Ovary (tissue), 9 donors: ENCODE results near the gene NEDD9. TPM values are rescaled to one million over a fixed set of nuclear protein-coding genes. Genes with fewer than 3 reads are reported as not detected.

Experiments used
- DNase-seq, 5 donors: peaks; one replicate each; pipeline ENCODE4 v3.0.0-alpha.2; 2019 to 2020
- H3K27ac ChIP-seq, 2 donors: fragments of 200-600 bp; one replicate each; pipeline versions ENCODE4 v1.5.1 to v1.8.0; 2019 to 2022
- H3K27me3 ChIP-seq: fragments of 200-600 bp; one replicate; pipeline ENCODE4 v1.8.0; 2022
- H3K36me3 ChIP-seq: fragments of 200-600 bp; sonication (generic); one replicate; pipeline ENCODE4 v1.5.1; 2019
- H3K4me1 ChIP-seq: one replicate; pipeline ENCODE4 v1.8.1; 2013; ENCODE audit warnings: mild to moderate bottlenecking, moderate library complexity; ENCODE audit not compliant: insufficient read depth
- H3K4me3 ChIP-seq: fragments of 200-600 bp; sonication (generic); one replicate; pipeline ENCODE4 v1.5.1; 2017
- H3K9me3 ChIP-seq, 2 donors: fragments of 200-600 bp in 1 of 2; sonication (generic) in 1 of 2; one replicate each; pipeline versions ENCODE4 v1.5.1 to v1.8.1; 2013 to 2019; ENCODE audit warnings: mild to moderate bottlenecking in 1 of 2, moderate library complexity in 1 of 2
- EP300 ChIP-seq: sonication (generic); formaldehyde crosslinking; IDR thresholded peaks from one replicate; pipeline ENCODE4 v1.6.1; 2017; ENCODE audit warnings: antibody characterized with exemption
- POLR2A ChIP-seq: fragments of 450-650 bp; IDR thresholded peaks from one replicate; pipeline ENCODE4 v1.6.1; 2017; ENCODE audit warnings: antibody characterized with exemption, mild to moderate bottlenecking, moderate library complexity
- WGBS, 3 donors: extraction: QIAGEN DNeasy Blood & Tissue Kit in 1 of 3; methylation state at CpG; one replicate each; pipeline versions ENCODE4 v1.1.5 to v1.1.7; 2013 to 2017; 5-methylcytosine and 5-hydroxymethylcytosine counted together
- intact Hi-C, 4 donors: fragments of 100-400 bp; cut with DNase I; formaldehyde crosslinking; loops; one replicate each; pipeline versions ENCODE4 v1.11.0 to v1.15.1; 2022 to 2023
- polyA plus RNA-seq, 2 donors: library from polyadenylated mRNA; stranded (reverse); fragments of 200-250 nt in 1 of 2; fragments of 350-450 nt in 1 of 2; fragmentation: Illumina TruSeq in 1 of 2; extraction: RNeasy Lipid Tissue Mini Kit (QIAGEN cat#74804) in 1 of 2; gene quantifications; one replicate each; pipeline ENCODE4 v1.2.3, GENCODE V29; 2013 to 2014
- total RNA-seq, 7 donors: library from RNA; depleted of rRNA in 2 of 7; stranded (reverse); fragments of >200 nt in 2 of 7; fragmentation: NEBNext Ultra II Directional in 3 of 7; extraction: Animal tissue kit (Norgen Biotek cat#: 25700) in 3 of 7; gene quantifications; one replicate each; pipeline versions ENCODE4 v1.1.0 to v1.2.4, GENCODE V29; 2016 to 2023
- TF ChIP-seq, protein P1 (sequence below), 3 donors: fragments of 450-650 bp in 2 of 3; fragments of 200-600 bp in 1 of 3; IDR thresholded peaks; one replicate each; pipeline versions ENCODE4 v1.5.1 to v1.8.0; 2016 to 2022; ENCODE audit warnings: antibody characterized with exemption in 3 of 3, mild to moderate bottlenecking in 1 of 3
- donor health status: DM: no; HTN: no; CAD: no; lungs with moderate emphysema.
- donor health status: DM: no; HTN: no; CAD: no.
- donor health status: Bipolar disorder and iron deficiency.
- donor health status: DM: yes; HTN: yes; CAD: no.
- donor health status: DM: no; HTN: no; CAD: no.
- donor health status: DM: yes; HTN: yes; CAD: no.

Gene NEDD9
- total and polyA plus RNA-seq, 9 donors = 5.0 to 49.4 (median 13.7) TPM

DNA sequence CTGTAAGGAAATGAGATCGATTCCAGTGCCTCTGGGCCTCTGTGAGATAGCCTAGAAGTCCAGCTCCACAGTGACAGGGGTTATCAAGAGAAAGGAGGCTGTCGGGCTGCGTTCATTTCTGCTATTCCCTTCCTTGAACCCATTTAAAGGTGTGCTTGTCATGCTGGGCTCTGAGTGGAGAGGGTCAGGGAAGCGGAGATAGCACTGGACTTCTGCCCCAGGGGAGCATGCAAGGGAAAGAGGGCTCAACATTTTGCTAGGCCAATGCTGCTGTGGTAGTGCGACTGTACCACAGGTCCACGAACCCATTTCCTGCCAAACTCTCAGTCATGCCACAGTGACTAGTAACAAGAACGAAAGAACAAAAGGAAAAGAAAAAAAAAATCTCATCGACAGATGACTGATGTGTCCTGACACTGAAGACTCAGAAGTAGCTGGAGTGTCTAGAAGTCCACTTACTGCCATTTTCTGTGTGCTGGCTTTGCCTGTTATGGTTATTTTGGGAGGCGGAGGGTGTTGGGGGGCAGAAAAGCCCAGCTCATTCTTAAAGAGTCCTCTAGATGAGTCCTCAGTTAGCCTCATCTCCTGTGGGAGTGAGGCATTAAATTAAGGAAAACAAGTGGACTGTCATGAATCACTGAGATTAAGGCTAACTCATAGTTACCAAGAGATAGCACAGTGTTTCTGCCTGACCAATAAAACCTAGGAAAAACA, 8.1 kb downstream of the NEDD9 start:
- DNase-seq = no peak
- Histone ChIP-seq H3K36me3 (no peaks in the 10 kb centered on the region), H3K4me3 (no peak overlapping the region), H3K27me3 (no peaks in the 10 kb centered on the region), H3K27ac (no peak overlapping the region), H3K9me3 (no peaks in the 10 kb centered on the region), H3K4me1 (peaks cover 7% of the 10 kb centered on the region)
- intact Hi-C loops = no loop called here
- no peak for TF ChIP-seq POLR2A
- no peak for TF ChIP-seq EP300
- TF ChIP-seq, protein P1, sequence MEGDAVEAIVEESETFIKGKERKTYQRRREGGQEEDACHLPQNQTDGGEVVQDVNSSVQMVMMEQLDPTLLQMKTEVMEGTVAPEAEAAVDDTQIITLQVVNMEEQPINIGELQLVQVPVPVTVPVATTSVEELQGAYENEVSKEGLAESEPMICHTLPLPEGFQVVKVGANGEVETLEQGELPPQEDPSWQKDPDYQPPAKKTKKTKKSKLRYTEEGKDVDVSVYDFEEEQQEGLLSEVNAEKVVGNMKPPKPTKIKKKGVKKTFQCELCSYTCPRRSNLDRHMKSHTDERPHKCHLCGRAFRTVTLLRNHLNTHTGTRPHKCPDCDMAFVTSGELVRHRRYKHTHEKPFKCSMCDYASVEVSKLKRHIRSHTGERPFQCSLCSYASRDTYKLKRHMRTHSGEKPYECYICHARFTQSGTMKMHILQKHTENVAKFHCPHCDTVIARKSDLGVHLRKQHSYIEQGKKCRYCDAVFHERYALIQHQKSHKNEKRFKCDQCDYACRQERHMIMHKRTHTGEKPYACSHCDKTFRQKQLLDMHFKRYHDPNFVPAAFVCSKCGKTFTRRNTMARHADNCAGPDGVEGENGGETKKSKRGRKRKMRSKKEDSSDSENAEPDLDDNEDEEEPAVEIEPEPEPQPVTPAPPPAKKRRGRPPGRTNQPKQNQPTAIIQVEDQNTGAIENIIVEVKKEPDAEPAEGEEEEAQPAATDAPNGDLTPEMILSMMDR (IDR thresholded peaks at IDR 0.05) = no peak
- WGBS, 3 donors = 78 to 86% (median 84%) methylated on average over 9 of the region's 9 CpGs

DNA sequence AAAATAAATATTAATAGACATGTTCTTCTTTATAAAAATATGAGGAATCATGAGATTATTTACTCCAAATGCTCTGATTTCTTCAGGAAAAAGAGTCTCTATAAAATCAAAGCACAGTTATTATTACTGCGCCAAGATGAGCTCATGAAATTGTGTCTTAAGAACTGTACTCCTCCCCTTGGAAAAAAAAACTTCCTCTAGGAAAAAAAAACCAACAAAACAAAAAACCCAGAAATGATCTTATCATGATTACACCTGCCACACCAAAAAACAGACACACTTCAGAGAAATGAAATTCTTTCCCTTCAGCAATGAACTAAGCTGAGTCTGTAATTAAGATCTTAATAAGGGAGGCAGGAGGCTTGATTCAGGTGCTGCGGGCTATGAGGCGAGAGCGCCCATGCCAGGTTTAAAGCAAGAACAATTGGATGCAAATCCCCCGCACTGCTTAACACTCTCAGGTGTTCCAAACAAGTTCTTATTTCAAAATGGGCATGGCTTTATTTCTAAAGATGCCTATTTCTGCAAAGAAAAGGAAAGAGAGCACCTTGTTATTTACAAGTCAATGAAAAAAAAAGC, 9.1 kb downstream of the NEDD9 start:
- DNase-seq = no peak
- no peak overlapping the region for H3K27ac ChIP-seq
- no peak overlapping the region for H3K4me3 ChIP-seq
- H3K4me1 ChIP-seq = peaks cover 4% of the 10 kb centered on the region
- intact Hi-C loops = no loop called here
- no peaks in the 10 kb centered on the region for H3K36me3 ChIP-seq
- WGBS, 3 donors = 94 to 97% (median 96%) methylated on average over 5 of the region's 5 CpGs
- H3K9me3 ChIP-seq = no peaks in the 10 kb centered on the region
- TF ChIP-seq POLR2A (no peak), EP300 (no peak)
- TF ChIP-seq, protein P1 (IDR thresholded peaks at IDR 0.05) = no peak
- no peaks in the 10 kb centered on the region for H3K27me3 ChIP-seq

DNA sequence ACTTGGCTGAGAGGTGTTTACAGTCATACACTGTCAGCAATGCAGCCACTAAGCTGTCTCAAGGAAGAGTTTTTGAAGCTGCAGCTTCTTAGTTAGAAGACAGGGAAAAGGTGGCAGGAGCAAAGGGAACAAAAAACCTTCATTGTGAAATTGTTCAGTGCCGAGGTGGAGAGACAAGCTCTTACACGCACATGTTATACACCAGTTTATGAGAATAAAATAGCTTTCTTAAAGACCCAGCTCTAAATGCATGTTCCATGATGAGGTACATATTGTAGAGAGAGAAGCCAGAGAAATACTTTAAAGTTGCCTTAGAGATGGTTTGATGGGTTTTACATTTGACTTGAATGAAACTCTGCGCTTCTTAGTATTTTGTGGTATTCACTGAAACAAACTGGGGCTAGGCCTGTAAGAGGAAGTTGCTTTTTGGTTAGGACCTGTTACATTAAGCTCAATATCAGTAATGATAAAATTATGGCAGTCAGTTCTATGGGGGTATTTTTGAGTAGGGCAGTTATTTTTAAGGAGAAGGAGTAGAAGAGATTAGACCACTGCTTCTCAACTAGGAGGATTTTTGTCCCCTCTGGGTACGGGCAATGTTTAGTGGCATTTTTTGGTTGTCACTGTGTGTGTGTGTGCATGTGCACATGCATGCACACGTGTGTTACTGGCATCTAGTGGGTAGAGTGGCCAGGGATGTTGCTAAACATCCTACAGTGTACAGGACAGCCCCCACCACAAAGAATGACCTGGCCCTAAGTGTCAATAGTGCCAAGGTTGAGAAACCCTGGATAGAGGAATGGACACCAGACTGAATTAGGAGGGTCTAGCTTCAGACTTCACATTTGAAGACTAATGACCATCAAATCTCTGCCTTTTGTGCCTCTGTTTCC, 9.8 kb downstream of the NEDD9 start:
- TF ChIP-seq, protein P1 (IDR thresholded peaks at IDR 0.05) = no peak
- TF ChIP-seq POLR2A (no peak), EP300 (no peak)
- no peaks in the 10 kb centered on the region for H3K9me3 ChIP-seq
- intact Hi-C loops = no loop called here
- H3K27me3 ChIP-seq = no peaks in the 10 kb centered on the region
- no peaks in the 10 kb centered on the region for H3K36me3 ChIP-seq
- no peak overlapping the region for H3K4me3 ChIP-seq
- WGBS, 3 donors = 84 to 87% (median 85%) methylated on average over 5 of the region's 5 CpGs
- DNase-seq = no peak
- peaks cover 4% of the 10 kb centered on the region for H3K4me1 ChIP-seq
- H3K27ac ChIP-seq = no peak overlapping the region

DNA sequence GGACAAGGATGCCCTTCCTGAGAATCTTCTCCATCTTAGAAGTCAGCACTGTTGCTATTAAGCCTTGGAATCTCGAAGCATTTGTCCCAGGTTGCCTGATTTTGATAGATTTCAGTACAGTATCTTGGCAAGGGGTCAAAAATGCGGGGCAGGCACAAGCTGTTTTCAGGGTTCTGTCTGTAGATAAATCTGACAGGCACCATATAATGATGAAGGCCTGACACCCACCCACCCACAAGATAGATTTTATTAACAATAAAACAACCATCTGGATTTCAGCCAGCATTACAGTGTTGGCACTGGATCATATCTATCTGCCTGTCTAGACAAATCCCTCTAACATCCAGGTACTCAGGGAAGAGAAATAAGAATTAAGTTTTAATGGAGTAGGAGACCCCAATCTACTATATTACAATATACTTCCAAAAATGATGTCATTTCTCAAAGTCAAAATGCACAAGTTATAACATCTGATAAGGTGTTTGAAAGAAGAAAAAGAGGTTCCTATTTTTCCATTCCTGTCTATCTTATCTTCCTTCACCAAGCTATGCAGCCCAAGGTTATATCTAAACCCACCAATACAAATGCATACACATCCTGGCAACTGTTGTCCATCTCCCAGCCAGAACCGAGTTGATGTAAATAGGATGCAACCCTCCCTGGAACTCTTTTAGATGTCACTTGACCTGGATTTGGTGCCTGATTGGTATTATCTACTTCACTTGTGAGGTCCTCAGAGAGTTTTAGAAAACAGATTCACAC, 10.7 kb downstream of the NEDD9 start:
- WGBS, 3 donors = 69 to 85% (median 71%) methylated on average over 3 of the region's 3 CpGs
- no peaks in the 10 kb centered on the region for H3K27me3 ChIP-seq
- no peak for DNase-seq
- TF ChIP-seq POLR2A (no peak), EP300 (no peak)
- TF ChIP-seq, protein P1 (IDR thresholded peaks at IDR 0.05) = no peak
- no peaks in the 10 kb centered on the region for H3K9me3 ChIP-seq
- H3K4me3 ChIP-seq = no peak overlapping the region
- intact Hi-C loops = no loop called here
- peaks cover 4% of the 10 kb centered on the region for H3K4me1 ChIP-seq
- no peak overlapping the region for H3K27ac ChIP-seq
- no peaks in the 10 kb centered on the region for H3K36me3 ChIP-seq
